HG02642 (cell line): Measurements from ENCODE around the gene NYAP2.

Experiments used
- ATAC-seq: cut with Tn5 transposase; IDR thresholded peaks from one replicate; pipeline ENCODE4 v1.9.1; 2021; ENCODE audit warnings: mild to moderate bottlenecking; ENCODE audit not compliant: unreplicated experiment, poor library complexity

NYAP2 gene

DNA sequence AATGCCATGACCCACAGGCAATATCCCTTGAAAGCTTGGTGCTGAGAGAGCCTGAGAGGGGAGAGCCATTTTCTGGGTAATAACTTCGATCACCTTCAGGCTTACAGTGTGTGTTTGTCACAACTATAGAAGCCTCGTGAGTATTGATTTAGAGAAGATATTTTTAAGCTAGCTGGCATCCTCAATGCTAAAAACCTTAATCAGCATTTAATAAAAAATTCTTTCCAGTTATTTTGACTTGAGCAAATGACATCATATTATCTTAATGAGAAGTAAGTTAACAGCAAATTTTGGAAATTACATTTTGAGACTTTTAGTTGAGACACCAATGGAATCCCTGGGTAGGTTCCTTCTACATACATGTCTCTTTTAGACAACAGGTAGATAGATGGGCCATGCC lies 283.7 kb downstream of the NYAP2 start:
- ATAC-seq, result no peak

- ATAC-seq, result no peak
These were observed 290.6 kb downstream of the NYAP2 start for GRCh38 chr2:225690153-225690552.

DNA sequence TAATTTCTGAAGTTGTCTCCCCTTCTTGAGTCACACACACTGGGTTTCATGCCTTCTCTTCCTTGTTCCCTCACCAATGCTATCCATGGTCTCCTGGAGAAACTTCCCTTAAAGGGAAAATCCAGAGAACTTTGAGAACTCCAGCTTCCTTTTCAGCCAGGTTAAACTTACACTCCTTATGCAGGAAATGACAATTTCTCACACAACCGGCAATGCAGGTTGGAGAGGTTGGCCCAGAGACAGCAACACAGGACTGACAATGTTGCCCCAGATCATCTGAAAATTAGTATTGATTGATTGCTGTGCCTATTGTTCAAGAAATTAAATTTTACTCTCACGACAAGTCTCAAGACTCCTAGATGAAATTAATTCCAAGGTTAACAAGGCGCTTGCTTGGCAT lies 292.2 kb downstream of the NYAP2 start:
- no peak for ATAC-seq

- ATAC-seq, result no peak
These were observed 293.7 kb downstream of the NYAP2 start for GRCh38 chr2:225693259-225693658.

DNA sequence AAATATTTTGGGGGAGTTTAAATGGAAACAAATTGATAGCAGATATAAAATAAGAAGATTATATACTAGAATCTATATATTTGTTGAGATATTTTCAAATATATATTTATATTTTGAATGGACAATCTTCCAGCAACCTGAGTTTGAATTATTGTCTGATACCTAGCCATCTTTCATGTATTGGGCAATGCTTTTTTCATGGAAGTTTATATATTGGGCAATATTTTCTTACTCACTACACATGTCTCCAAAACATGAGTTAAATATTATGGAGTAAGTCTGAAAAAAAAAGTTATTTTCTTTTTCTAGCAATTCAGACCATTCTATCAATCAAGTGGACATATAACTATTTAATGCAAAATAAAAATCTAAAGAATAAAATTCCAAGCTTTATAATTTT lies 295.2 kb downstream of the NYAP2 start:
- ATAC-seq, result no peak

DNA sequence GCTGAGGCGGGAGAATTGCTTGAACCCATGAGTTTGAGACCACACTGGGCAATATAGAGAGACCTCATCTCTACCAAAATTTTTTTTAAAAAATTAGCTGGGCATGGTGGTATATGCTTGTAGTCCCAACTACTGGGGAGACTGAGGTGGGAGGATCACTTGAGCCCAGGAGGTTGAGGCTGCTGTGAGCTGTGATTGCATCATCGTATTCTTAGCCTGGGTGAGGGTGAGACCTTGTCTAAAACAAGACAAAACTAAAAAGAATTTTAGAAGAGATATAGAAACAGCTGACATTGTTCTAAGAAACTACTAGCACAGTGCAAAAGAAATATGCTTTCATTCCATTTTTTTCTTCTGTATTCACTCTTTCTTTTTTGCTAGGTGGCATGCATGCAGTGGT lies 298.4 kb downstream of the NYAP2 start:
- ATAC-seq, result no peak
